HG02759 (cell line): ENCODE results near the gene OBSCN.

Experiments used
- ATAC-seq: cut with Tn5 transposase; IDR thresholded peaks from one replicate; pipeline ENCODE4 v1.9.1; 2021; ENCODE audit warnings: mild to moderate bottlenecking, moderate library complexity; ENCODE audit not compliant: unreplicated experiment

OBSCN gene

GRCh38 chr1:228350831-228351781 lies 143.3 kb downstream of the OBSCN start:
- no peak for ATAC-seq

- no peak for ATAC-seq
Observed at GRCh38 chr1:228351850-228352249, 144.0 kb downstream of the OBSCN start.

GRCh38 chr1:228352677-228353481 lies 145.0 kb downstream of the OBSCN start:
- ATAC-seq = no peak

- ATAC-seq = no peak
Observed at GRCh38 chr1:228353601-228354371, 145.9 kb downstream of the OBSCN start.

GRCh38 chr1:228354390-228355320 lies 146.8 kb downstream of the OBSCN start:
- ATAC-seq = no peak

GRCh38 chr1:228356897-228357680 lies 149.2 kb downstream of the OBSCN start:
- no peak for ATAC-seq

- no peak for ATAC-seq
Observed at GRCh38 chr1:228358039-228358763, 150.4 kb downstream of the OBSCN start.

- ATAC-seq = no peak
Observed at GRCh38 chr1:228358764-228359612, 151.1 kb downstream of the OBSCN start.

- no peak for ATAC-seq
Observed at GRCh38 chr1:228359613-228360532, 152.0 kb downstream of the OBSCN start.

GRCh38 chr1:228360533-228361313 lies 152.9 kb downstream of the OBSCN start:
- ATAC-seq = no peak

- ATAC-seq = no peak
Observed at GRCh38 chr1:228361314-228362140, 153.7 kb downstream of the OBSCN start.

- no peak for ATAC-seq
Observed at GRCh38 chr1:228362141-228362883, 154.5 kb downstream of the OBSCN start.

- no peak for ATAC-seq
Observed at GRCh38 chr1:228362884-228363450, 155.1 kb downstream of the OBSCN start.

- ATAC-seq = no peak
Observed at GRCh38 chr1:228363686-228364067, 155.8 kb downstream of the OBSCN start.
